HG03571 (cell line): ENCODE results near the gene ADAM10.

Source experiments
- ATAC-seq: cut with Tn5 transposase; IDR thresholded peaks from one replicate; pipeline ENCODE4 v1.9.1; 2021; ENCODE audit not compliant: unreplicated experiment

The ADAM10 gene

DNA sequence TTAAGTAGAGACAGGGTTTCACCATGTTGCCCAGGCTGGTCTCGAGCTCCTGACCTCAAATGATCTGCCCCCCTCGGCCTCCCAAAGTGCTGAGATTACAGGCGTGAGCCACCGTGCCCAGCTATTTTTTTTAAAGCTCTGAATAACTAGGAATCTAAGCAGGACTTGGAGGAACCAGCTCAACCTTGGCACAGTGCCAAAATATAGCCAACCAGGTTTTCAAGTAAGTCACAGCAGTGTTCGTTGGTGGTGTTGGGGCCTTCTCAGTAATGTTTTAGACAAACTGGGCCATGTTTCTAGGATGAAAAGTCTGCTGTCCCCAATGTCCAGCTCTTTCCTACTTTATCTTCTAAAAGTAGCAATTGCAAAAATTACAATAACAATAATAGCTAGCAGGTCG, 6.4 kb upstream of the ADAM10 start:
- ATAC-seq = no peak

DNA sequence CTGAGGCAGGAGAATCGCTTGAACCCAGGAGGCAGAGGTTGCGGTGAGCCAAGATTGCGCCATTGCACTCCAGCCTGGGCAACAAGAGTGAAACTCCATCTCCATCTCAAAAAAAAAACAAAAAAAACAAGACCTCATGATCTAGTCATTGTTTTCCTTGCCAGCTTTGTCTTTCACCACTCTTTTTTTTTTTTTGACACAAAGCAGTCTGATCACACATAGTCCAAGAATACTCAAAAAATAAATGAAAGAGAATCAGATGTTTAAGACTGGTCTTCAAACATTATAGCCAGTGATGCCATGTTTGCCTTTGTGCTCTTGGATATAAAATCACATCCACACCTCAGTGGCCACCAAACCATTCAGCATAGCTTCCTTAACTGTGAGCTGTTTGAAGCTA, 5.8 kb upstream of the ADAM10 start:
- no peak for ATAC-seq

DNA sequence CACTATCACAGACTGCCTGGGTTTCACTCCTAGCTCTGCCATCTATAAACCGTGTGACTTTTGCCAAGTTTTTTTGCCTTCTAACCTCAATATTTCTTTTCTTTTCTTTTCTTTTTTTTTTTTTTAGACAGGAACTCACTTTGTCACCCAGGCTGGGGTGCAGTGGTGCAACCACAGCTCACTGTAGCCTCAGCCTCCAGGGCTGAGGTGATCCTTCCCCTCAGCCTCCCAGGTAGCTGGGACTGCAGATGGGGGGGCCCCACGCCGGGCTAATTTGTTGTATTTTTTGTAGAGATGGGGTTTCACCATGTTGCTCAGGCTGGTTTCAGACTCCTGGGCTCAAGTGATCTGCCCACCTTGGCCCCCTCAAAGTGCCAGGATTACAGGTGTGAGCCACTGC, 3.2 kb upstream of the ADAM10 start:
- no peak for ATAC-seq

DNA sequence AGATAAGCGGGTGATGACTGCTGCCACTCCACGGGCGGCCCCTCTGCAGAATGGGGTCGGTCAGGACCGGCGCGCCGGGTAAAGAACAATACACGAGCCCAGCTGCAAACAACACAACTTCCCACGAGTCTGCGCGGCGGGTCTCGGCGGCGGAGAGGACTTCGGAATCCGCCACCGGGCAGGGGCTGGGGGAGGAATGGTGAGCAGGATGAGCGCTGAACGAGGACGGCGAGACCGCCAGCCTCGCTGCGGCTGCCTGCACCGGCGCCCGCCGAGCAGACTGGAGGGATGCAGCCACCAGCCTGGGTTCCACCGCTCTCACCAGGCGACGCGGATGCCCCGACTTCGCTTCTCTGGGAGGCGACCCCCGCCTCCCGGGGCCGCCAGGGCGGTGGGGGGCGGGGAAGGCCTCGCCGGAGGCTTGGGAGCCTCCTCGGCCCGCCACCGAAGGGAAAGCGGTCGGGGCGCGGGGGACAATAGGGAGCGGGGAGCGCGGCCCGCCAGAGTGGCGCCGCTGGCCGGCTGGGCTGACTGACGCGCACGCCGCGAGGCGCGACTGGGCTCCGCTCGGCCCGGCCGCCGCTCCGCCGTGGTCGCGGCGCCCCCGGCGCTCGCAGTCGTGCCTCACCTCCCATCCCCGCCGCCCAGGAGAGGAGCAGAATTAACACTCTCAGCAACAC, 515 bp downstream of the ADAM10 start:
- peak; percentile 28 for ATAC-seq

DNA sequence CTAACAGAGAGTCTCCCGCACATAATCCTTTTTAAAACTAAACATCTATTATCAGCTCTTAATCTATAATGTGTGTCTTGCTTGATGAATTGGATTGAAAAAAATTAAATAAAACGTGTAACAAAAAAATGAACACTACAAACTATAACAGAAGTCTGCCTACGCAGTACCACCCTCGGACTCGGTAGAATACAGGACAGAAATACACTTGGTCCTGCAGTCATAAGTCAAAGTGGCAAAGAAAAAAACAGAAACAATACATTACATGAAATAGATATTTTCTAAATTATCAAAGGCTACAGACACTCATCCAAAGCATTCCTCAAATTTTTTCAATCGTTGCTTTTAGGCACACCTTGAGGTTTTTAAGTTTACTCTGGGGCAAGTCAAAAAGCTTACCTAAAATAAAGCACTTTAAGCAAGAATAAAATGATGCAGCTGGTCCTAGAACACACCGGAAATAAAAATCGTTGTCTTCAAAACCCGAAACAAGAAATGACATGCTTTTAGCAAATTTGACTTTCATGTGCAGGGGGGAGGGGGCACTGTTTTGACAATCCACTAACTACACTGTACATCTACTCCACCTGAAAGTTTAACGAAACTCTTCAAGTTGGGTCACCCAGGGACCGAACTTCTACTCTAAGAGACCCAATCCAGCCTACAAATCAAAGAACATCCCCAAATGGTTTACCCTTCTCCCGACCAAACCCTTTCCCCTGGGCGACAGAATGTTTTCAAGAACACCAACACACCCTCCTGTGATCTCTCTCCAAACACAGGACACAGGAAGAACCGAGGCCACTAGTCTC, 1.3 kb downstream of the ADAM10 start:
- ATAC-seq = peak; percentile 2

DNA sequence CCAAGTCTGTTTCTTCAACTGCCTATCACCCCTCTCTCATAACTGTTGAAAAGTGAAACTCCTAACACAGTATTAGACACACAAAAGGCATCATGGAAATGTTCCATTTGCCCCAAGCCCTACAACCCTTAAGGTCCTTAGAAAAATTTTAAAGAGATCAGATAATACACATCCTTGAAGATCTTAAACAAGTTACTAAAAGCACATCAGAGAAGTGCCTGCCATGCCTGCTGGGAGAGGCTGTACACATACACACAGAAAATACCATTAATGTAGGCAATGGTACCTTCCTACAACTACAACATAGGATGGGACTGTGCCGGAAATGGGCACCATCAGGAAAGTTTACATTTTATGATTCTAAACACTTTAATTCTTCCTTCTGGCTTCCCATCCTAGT, 3.3 kb downstream of the ADAM10 start:
- no peak for ATAC-seq

DNA sequence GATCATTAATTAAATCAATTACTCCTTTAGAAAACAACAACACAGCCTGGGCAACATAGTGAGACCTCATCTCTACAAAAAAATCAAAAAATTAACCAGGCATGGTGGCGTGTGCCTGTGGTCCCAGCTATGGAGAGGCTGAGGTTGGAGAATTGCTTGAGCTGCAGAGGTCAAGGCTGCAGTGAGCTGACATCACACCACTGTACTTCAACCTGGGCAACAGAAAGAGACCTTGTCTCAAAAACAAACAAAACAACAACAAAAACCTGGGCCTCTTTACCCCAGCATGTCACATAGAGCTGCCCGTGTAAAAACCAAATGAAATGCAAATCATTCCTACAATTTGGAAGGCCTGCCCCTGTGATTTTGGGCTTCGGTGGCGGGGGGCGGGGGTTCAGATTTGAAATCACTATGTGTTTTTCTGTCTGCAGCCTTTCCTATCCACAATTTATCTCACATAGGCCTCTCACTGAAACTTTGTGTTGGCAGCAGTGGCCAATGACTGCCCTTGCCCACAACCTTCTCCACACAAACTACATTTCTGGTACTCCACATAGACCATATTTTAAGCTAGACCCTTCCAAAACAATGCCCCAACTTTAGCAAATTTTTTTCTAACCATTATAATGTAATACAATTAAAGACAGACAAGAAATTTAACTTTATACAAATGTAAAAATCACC, 6.5 kb downstream of the ADAM10 start:
- no peak for ATAC-seq

DNA sequence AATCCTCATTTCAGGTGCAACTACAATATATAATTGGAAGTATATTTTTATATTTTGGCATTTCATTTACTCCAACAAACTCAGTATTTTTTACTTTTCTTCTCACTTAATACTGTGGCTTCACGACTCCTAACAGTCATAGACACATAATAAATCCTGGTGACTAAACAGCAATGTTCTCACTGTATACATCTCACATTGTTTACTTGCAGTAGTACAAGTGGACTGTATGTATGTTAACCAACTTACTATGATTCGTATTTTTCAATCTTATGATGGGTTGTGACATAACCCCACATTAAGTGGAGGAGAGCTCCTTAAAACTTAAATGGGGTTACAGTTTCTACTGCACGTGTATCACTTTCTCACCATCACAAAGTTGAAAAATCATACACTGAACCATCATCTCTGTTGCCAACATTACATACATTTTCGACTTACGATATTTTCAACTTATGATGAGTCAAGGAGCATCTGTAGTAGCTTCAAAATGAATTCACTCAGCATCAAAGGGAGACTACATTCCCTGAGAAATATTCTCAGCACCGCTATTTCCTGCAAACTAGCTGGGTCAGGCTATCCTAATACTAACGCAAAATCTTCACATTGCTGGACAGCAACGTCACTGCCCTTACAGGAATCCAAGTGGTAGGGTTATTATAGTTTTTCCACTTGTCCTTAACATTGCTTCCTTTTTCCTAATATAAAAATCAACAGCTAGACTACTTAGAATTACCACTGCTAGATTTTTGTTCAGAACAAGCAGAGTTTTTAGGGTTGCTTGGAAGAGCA, 7.3 kb downstream of the ADAM10 start:
- ATAC-seq = no peak

DNA sequence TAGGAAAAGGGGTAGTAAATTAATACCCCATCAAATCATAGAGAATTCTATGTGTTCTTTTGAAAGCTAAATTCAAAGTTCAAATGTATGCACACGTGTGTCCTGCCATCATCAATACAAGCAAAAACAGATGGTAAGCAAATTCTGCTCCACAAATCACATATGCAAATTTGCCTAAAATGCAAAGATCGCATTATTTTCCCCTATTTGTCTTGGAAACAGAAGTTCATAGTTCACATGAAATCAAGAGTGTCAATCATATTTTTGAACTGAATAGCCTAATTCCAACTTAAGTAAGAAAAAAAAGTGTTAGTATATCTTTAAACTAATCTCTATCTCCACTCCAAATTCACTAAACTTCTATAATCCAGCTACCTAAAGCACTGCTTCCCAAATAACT, 8.5 kb downstream of the ADAM10 start:
- ATAC-seq = no peak

DNA sequence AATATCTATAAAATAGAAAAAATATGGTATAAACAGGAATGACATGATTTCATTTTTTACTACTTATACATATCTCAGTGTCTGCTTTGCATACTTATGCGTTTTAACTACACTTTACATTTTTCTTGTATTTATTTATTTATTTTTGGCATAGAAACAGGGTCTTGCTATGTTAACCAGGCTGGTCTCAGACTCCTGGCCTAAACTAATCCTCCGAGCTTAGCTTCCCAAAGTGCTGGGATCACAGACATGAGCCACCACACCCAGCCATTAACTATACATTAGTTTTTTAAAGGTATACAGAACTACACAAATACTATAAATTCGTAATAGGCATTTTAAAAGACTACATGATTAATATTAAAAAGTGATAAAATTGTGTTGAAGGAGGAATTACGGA, 9.1 kb downstream of the ADAM10 start:
- no peak for ATAC-seq

DNA sequence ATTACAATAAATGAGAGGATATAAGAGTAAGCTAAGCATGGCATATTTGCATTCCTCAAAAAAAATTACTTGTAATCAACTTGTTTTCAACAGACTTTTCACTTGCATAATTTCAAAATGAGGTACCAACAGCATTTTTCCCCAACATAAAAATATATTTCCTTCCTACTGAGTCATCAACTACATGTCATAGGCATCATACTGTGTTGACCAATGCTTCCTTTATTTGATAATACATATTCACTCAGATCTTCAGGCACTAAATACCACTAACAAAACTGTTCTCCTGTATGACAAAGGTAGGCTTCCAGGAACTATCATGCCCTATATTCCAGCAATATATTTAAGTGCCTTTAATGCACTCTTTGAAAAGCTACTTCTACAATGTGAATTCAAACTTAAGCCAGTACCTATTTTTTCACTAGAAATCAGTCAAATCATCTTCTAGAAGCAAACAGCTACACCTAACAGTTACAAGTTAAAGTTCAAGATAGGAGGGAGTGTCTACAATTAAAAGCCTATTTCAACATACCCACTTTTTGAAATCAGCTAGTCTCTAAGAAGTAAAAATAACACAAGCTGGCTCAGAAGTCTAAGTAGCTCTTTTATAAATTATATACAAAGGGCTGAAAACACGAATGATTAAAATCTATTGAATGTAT, 11.3 kb downstream of the ADAM10 start:
- ATAC-seq = no peak

DNA sequence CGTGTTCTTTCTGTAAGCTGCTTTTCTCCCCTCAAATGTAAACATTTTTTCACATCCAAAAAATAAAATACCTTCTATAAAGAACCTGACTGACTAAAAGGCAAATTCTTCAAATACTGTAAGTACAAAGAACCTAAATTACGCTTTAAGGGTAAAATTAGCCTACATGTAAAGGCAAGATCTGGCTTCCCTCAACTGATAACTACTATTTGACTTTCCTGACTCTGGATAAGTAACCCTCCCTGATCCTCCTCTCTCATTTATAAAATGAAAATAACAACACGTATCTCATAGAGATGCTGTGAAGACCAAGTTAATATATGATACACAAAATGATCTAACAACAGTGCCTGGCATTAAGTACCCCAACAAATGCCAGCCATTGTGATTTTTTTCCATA, 12.2 kb downstream of the ADAM10 start:
- no peak for ATAC-seq

DNA sequence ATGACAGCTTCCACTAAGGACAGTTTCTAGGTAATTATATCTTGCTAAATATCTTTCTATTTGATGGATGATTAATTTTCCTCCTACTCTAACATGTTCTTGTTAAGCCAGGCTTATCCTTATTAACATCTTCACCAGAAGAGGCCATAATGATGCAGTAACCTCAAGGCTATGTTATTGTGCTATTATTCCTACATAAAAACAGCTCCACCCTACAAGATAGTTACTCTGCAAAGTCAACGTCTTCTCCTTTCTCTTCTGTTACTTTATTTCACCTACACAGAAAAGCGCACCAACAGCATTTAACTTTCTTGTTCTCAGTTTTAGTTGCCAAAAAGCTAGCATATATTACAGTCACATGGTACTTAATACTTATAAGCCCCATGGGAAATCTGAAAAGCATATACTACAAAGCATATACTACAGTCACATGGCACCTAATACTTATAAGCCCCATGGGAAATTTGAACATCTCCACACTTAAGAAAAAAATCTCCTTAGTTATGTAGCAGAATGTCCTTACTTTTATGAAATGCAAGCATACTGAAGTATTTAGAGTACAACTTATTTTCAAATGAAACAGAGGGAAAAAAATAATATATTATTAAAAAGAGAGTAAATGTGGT, 13.4 kb downstream of the ADAM10 start:
- ATAC-seq = no peak

DNA sequence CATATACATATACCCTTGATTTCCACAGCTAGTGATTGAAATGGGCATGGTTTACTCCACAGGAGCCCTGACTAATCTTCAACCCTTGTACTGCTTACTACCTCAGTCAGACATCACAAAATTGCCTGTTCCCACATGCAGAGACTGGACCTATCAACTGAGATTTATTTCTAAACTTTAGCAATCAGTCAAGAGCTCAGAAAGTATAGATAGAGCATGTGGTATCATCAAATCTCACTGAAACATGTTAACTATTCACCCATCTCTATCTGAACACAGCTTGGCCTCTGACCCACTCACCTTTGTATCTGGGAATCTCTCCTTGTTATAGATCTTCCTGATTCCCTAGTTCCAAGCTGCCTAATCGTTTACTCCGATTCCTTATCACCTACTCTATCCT, 14.6 kb downstream of the ADAM10 start:
- no peak for ATAC-seq

DNA sequence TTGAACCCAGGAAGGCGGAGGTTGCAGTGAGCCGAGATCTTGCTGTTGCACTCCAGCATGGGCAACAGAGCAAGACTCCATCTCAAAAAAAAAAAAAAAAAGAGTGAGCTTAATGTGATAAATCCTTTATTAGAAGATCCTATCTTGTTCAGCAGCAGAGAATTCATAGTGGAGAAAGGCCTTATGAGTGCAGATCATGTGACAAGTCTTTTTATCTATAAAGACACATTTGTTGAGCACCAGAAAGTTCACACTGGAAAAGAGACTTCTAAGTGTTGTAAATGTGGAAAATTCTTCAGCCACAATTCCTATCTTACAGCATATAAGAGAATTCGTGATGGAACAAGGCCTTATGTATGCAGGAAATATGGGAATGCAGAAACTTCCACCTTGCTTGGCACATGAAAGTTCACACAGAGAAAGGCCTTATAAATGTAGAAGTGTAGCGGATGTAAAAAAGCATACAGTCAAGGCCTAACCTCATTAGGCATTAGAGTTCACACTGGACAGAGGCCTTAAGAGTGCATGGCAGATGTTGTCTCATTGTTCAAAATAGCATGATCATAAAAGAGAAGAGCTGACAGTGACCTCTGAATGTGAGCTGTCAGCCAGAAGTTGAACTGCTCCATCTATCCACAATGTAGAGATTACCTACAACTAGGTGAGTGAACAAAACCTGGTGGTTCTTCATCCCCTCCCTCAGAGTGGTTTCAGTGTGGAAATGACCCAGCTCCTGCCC, 16.7 kb downstream of the ADAM10 start:
- ATAC-seq = no peak

DNA sequence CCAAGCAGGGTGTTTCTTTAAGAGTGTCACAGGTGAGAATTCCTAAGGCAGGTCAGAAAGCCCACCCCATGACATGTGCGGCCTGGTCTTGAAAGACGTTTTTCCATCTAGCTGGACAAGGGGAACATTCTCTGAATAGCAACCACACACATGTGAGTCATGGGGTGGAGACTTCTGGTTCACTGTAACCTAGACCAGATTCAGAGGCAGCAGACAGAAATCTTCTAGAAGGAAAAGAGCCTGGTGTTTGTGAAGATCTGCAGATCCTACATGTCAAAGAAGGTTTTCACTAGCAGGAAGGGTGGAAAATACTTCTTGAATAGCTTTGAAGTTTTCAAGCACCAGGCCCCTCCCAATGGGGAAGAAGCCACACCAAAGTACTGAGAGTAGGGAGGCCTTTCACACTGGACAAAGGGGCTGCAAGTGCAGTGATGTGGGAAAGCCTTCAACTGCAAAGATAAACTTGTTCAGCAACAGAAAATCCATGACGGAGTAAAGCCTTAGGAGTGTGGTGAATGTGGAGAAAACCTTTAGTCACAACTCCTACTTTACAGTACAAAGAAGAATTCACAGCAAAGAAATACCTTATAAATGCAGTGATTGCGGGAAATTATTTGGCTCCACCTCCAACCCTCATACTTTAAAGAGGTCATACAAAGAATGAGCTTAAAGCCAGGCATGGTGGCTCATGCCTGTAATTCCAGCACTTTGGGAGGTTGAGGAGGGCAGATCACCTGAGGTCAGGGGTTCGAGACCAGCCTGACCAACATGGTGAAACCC, 17.6 kb downstream of the ADAM10 start:
- ATAC-seq = no peak

DNA sequence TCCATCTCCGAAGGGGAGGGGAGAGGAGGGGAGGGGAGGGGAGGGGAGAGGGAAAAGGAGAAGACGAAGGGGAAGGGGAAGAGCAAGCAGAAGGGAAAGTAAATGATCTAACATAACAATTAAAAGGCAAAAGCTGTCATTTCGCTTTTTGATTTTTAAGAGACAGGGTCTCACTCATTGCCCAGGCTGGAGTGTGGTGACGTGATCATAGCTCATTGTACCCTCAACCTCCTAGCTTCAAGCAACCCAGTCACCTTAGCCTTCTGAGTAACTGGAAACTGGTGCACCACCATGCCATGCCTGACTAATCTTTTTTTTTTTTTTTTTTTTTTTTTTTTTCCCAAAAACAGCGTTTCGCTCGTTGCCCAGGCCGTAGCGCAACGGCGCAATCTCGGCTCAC, 22.6 kb downstream of the ADAM10 start:
- ATAC-seq = no peak

DNA sequence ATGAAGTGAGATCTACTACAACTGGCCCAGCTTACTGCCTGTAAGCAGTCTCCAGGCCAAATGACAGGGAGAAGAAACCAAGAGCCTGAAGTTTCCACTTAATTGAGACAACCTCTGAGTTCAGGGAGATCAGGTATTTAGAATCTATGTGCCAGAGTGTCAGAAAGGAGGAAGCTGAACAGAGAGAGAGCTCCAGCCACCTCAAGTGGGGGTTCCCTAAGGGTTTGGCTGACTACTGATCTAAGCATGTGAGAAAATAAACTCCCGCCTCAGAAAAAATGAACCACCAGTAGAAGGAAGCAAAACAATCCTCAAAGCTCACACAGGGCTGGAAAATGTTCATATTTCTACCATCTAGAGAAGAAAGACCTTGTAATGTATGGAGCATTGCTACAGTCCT, 25.0 kb downstream of the ADAM10 start:
- peak; percentile 69 for ATAC-seq

DNA sequence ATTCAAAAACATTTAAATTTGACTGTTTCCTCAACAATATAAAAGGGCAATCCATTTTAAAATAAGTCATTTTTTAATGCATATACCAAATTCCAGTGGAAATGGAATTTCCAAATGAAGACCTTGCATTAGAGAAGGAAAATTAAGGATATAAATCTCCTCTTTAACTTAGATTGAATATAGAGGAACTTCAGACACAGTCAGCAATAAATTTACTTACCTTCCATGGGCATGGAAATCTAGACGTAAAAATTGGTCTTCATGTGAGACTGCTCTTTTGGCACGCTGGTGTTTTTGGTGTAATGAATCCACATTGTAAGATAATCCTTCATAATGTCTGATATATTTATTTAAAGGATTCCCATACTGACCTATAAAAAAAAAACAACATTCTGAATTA, 32.1 kb downstream of the ADAM10 start:
- no peak for ATAC-seq
